ENCODE measurements around the gene ZBTB14. TPM values are rescaled to one million over a fixed set of nuclear protein-coding genes. Genes with fewer than 3 reads are reported as not detected.

Gene ZBTB14
- total RNA-seq, 1 experiment from 2014 or later: 8.2 TPM

GRCh38 chr18:5294457-5295230 lies 882 bp downstream of the ZBTB14 start:
- intact Hi-C loops (cut with micrococcal nuclease): no loop called here
- Histone ChIP-seq H3K27me3 (ENCODE audit: insufficient read depth, low read length) (no peaks in the 10 kb centered on the region), H3K36me3 (ENCODE audit: control insufficient read depth in 1 of 2, insufficient read depth in 2 of 2, low read length in 2 of 2) (peaks cover 0 to 15% of the 10 kb centered on the region in 2 experiments; a peak in 2 of 4 replicates), H3K9me2 (ENCODE audit: insufficient read depth) (no peaks in the 10 kb centered on the region), H3K4me2 (ENCODE audit: low read length) (peak overlapping the region; percentile 94), H2AFZ (ENCODE audit: low read depth, low read length, poor library complexity, severe bottlenecking) (no peak overlapping the region), H3K4me3 (replicated peaks in 1 of 2; ENCODE audit: low read depth in 1 of 2, low read length in 2 of 2) (peak overlapping the region; percentile 72 to 76), H4K20me1 (ENCODE audit: insufficient read depth) (no peaks in the 10 kb centered on the region), H3K4me1 (ENCODE audit: control insufficient read depth in 1 of 2, insufficient read depth in 2 of 2, low read length in 2 of 2) (peaks cover 15 to 19% of the 10 kb centered on the region in 2 experiments), H3K9ac (ENCODE audit: low read length) (peak overlapping the region; percentile 74), H3K27ac (ENCODE audit: low read depth, low read length) (peak overlapping the region; percentile 98), H3K9me3 (ENCODE audit: control insufficient read depth in 1 of 2, insufficient read depth in 1 of 2, low read depth in 1 of 2, low read length in 2 of 2) (no peaks in the 10 kb centered on the region), H3K79me2 (ENCODE audit: insufficient read depth, low read length) (peaks cover 7% of the 10 kb centered on the region; the same call in 1 of the 2 replicates)
- BruUV-seq (replicated peaks): no TSS peak
- no peak for TF ChIP-seq EZH2phosphoT487 (IDR thresholded peaks at IDR 0.05; ENCODE audit: borderline replicate concordance)
- no peak for TF ChIP-seq FOSL1 (IDR thresholded peaks at IDR 0.05; ENCODE audit: low read depth)
- 0 out of 2 replicates have a peak, but pooled peaks have one; percentile 5 for TF ChIP-seq MAX (IDR thresholded peaks at IDR 0.05)
- no peak for TF ChIP-seq EGR1 (IDR thresholded peaks at IDR 0.05; ENCODE audit: low read depth)
- TF ChIP-seq CTCF (IDR thresholded peaks at IDR 0.05 in 2 of 3, conservative IDR thresholded peaks at IDR 0.05 in 1 of 3; ENCODE audit: borderline replicate concordance in 1 of 3, insufficient read depth in 1 of 3, low read depth in 2 of 3, low read length in 2 of 3): no peak
- peak; percentile 51 for TF ChIP-seq YY1 (IDR thresholded peaks at IDR 0.05; ENCODE audit: extremely low read depth, insufficient replicate concordance, low read depth, low read length)
- TF ChIP-seq SIN3A (IDR thresholded peaks at IDR 0.05; ENCODE audit: low read depth): no peak
- DNase-seq (ENCODE audit: low read depth, low spot score) (no peak), ATAC-seq (peak; percentile 5; the same call in 1 of the 2 replicates)
- ChIA-PET RAD21 (ENCODE audit: low non-redundant PET in 1 of 2, low total read pairs in 2 of 2, uncharacterized antibody in 2 of 2, unreplicated experiment in 2 of 2) (no interaction called here), CTCF (no interaction called here), POLR2A (no interaction called here)
